ENCODE measurements around the gene MIOX. TPM values are rescaled to one million over a fixed set of nuclear protein-coding genes. Genes with fewer than 3 reads are reported as not detected.

MIOX gene
- total RNA-seq: 1 to 10 TPM; 3.4 to 5.2 TPM

- Mint-ChIP-seq H3K4me1 (ENCODE audit: low read depth) (peaks cover 8% of the 10 kb centered on the region), H3K4me3 (no peak within 1 kb of the TSS), H3K36me3 (ENCODE audit: insufficient read depth in 2 of 2) (no peaks in the 10 kb centered on the region), H3K27ac (no peak within 1 kb of the TSS), H3K27me3 (ENCODE audit: low read depth) (no peaks in the 10 kb centered on the region), H3K9me3 (no peaks in the 10 kb centered on the region)
- ATAC-seq (replicated peaks in 1 of 2) (peak in 1 of 2 donors; percentile 8), DNase-seq (no peak)
Observed at GRCh38 chr22:50486561-50487289, at the start of gene MIOX. Gene MIOX, plus strand, starts transcription at chr22:50486859. Its CDS starts 39 bp downstream, at chr22:50486898.

GRCh38 chr22:50437511-50438304, 49.0 kb upstream of the MIOX start:
- no peak for ATAC-seq (replicated peaks in 1 of 2)
- Mint-ChIP-seq H3K4me3 (no peak overlapping the region), H3K36me3 (ENCODE audit: insufficient read depth in 2 of 2) (peaks cover 0 to 3% of the 10 kb centered on the region in 2 donors), H3K9me3 (no peaks in the 10 kb centered on the region), H3K4me1 (ENCODE audit: low read depth) (no peaks in the 10 kb centered on the region), H3K27me3 (ENCODE audit: low read depth) (no peaks in the 10 kb centered on the region), H3K27ac (no peak overlapping the region)
- DNase-seq: no peak

DNA sequence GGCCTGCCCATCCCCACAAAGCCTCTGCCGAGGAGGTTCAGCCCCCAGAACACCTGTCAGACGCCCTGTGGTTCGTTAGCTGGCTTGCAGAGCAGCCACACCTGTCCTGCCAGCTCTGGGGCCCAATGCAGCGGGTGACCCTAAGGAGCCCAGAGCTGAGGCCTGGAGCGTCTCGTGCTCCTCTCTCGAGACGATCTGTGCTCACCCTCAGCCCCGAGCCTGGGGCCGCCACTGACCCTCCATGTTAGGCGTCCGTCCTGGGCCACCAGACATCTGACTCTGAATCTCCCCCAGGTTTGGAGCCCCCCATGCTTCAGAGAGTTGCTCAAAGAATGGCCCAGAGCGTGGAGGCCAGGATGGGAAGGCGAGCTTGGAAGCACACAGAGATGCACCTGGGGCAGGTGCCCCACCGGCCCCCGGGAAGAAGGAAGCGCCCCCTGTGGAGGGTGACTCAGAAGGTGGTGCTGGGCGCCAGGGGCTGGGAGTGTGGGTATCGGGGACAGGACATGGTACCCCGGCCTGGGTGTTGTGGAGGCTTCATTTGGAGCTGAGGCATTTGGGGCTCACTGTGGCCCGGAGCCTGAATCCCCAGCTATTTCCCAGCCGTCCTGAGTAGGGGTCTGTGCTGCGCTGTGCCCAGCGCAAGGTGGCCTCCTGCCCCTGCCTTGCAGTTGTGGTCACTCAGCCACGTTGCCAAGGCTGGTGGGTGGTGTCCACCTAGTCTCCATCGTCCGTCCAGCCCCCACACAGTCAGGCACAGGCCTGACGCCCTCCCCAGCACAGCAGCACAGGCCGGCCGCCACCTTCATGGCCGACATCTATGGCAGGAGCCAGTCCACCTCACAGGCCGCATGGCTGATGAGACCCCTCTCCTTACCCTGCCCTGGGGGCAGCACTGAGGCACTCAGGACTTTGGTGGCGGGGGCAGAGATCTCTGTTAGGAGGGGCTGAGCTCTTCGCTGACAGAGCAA, 48.1 kb upstream of the MIOX start:
- H3K4me3 Mint-ChIP-seq: no peak overlapping the region
- no peaks in the 10 kb centered on the region for H3K4me1 Mint-ChIP-seq (ENCODE audit: low read depth)
- DNase-seq: no peak
- no peak overlapping the region for H3K27ac Mint-ChIP-seq
- ATAC-seq (replicated peaks in 1 of 2): no peak
- H3K36me3 Mint-ChIP-seq (ENCODE audit: insufficient read depth in 2 of 2): peaks cover 0 to 3% of the 10 kb centered on the region in 2 donors
- H3K27me3 Mint-ChIP-seq (ENCODE audit: low read depth): no peaks in the 10 kb centered on the region
- no peaks in the 10 kb centered on the region for H3K9me3 Mint-ChIP-seq

- DNase-seq: no peak
- no peaks in the 10 kb centered on the region for H3K4me1 Mint-ChIP-seq (ENCODE audit: low read depth)
Observed at GRCh38 chr22:50439314-50439870, 47.3 kb upstream of the MIOX start.

GRCh38 chr22:50439871-50440331, 46.8 kb upstream of the MIOX start:
- H3K9me3 Mint-ChIP-seq: no peaks in the 10 kb centered on the region
- ATAC-seq (replicated peaks in 1 of 2) (no peak), DNase-seq (no peak)
- no peak overlapping the region for H3K27ac Mint-ChIP-seq
- peaks cover 0 to 3% of the 10 kb centered on the region in 2 donors for H3K36me3 Mint-ChIP-seq (ENCODE audit: insufficient read depth in 2 of 2)
- H3K27me3 Mint-ChIP-seq (ENCODE audit: low read depth): no peaks in the 10 kb centered on the region
- peaks cover under 1% of the 10 kb centered on the region for H3K4me1 Mint-ChIP-seq (ENCODE audit: low read depth)
- H3K4me3 Mint-ChIP-seq: no peak overlapping the region

More at GRCh38 chr22:50439314-50439870, 47.3 kb upstream of the MIOX start:
- ATAC-seq (replicated peaks in 1 of 2): no peak
- Mint-ChIP-seq H3K9me3 (no peaks in the 10 kb centered on the region), H3K27ac (no peak overlapping the region), H3K27me3 (ENCODE audit: low read depth) (no peaks in the 10 kb centered on the region), H3K36me3 (ENCODE audit: insufficient read depth in 2 of 2) (peaks cover 0 to 3% of the 10 kb centered on the region in 2 donors), H3K4me3 (no peak overlapping the region)

DNA sequence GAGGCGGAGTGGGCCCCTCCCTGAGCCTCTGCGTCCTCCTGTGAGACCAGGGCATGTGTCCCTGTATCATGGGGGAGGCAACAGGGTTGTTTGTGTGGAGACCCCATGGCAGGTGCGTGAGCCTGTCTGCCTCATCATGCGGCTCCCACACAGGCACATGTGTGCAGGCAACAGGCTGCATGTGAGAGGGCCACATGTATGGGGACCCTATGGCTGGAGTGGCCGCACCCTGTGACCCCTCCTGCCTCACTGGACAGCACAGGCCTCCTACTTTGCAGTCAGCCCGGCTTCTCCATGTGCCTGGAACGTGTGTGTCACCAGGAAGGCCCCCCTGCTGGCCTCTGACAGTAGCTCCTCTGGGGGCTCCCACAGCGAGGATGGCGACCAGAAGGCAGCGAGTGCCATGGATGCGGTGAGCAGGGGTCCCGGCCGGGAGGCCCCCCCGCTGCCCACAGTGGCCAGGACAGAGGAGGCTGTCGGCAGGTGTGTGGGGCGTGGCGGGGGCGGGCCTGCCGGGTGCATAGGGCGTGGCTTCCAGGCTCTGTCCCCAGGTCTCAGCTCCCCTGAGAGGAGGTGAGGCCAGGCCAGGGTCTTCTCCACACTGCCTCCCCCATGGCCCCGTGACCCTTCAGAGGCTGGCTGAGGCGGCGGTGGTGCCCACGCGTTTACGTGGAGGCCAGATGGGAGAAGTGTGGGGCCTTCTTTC, 46.0 kb upstream of the MIOX start:
- peaks cover 8% of the 10 kb centered on the region for H3K4me1 Mint-ChIP-seq (ENCODE audit: low read depth)
- H3K9me3 Mint-ChIP-seq: no peaks in the 10 kb centered on the region
- no peak for DNase-seq
- no peaks in the 10 kb centered on the region for H3K27me3 Mint-ChIP-seq (ENCODE audit: low read depth)
- no peak for ATAC-seq (replicated peaks in 1 of 2)
- no peak overlapping the region for H3K27ac Mint-ChIP-seq
- no peak overlapping the region for H3K4me3 Mint-ChIP-seq
- H3K36me3 Mint-ChIP-seq (ENCODE audit: insufficient read depth in 2 of 2): no peaks in the 10 kb centered on the region

DNA sequence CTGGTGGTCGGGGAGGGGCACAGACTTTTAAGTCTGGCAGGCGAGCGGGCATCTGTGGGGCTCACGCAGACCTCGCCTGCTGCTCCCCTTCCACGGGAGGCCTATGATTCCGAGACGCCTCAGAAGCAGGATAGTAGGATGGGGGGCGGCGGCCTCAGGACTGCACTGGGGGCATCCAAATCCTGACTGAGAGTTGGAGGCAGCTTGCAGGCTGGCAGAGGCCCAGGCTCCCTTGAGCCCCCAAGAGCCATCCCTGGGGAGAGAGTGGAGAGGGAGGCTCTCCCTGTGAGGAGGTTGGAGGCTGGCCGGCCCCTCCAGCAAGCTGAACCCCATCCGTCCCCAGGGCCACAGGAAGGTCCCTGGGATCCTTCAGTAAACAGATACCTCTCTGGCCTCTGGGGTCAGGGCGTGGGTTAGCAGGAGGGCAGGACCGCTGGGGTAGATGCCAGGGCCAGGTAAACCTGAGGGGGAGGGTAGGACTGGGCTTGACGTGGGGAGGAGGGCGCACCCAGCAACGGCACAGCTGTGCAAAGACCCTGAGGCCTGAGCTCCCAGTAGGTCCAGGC, 45.1 kb upstream of the MIOX start:
- Mint-ChIP-seq H3K36me3 (ENCODE audit: insufficient read depth in 2 of 2) (no peaks in the 10 kb centered on the region), H3K27me3 (ENCODE audit: low read depth) (no peaks in the 10 kb centered on the region), H3K4me1 (ENCODE audit: low read depth) (peaks cover 10% of the 10 kb centered on the region), H3K4me3 (no peak overlapping the region), H3K27ac (no peak overlapping the region), H3K9me3 (no peaks in the 10 kb centered on the region)
- DNase-seq (no peak), ATAC-seq (replicated peaks in 1 of 2) (no peak)

DNA sequence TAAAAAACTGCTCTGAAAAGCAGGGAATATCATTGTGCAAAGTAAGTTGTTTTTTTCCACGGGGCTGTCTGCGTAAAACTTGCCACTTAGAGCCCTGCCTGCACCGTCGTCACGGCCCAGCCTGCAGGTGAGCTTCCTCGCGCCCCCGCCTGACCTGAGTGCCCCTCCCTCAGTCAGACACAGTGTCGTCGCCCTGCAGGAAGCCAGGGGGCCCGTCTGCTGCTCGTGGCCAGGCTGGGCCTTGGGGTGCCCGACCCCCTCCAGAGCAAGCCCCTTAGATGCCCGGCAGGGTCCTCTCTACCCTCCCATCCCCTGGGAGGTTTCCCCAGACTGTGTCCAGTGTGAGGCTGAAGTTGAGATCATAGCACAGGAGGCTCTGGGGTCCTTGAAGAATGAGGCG, 43.5 kb upstream of the MIOX start:
- Mint-ChIP-seq H3K4me3 (no peak overlapping the region), H3K27ac (no peak overlapping the region)
- no peak for DNase-seq

DNA sequence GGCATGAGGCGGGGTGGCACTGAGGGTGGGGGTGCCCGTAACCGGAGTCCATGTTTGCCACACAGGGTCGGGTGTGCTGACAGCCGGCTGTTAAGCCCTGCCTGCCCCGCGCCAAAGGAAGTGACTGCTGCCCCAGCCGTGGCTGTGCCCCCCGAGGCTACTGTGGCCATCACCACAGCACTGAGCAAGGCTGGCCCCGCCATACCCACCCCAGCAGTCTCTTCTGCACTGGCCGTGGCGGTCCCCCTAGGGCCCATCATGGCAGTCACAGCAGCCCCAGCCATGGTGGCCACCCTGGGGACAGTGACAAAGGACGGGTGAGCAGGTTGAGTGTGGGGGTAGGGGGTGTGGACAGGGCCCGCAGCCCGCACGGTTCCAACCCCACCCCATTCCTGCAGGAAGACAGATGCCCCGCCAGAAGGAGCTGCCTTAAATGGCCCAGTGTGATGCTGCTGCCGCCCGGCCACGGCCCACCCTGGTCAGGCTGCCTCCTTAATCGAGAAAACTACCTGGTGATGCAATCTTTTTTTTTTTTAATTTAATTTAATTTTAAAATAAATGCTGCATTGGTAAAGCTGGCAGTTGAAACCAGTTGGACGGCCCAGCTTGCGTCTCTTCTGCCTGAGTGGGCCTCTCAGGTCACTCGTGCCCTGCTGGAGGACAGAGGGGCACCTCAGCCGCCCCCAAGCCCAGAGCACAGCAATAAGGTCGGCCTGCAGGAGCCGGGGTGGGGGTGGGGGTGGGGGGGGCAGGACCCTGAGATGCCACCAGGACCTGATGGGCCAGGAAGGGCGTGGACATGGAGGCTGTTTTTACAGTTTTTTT, 42.6 kb upstream of the MIOX start:
- peaks cover 3 to 4% of the 10 kb centered on the region in 2 donors for H3K36me3 Mint-ChIP-seq (ENCODE audit: insufficient read depth in 2 of 2)
- H3K9me3 Mint-ChIP-seq: no peaks in the 10 kb centered on the region
- no peak for DNase-seq
- H3K4me3 Mint-ChIP-seq: no peak overlapping the region
- H3K4me1 Mint-ChIP-seq (ENCODE audit: low read depth): peaks cover 10% of the 10 kb centered on the region
- no peaks in the 10 kb centered on the region for H3K27me3 Mint-ChIP-seq (ENCODE audit: low read depth)
- ATAC-seq (replicated peaks in 1 of 2): no peak
- no peak overlapping the region for H3K27ac Mint-ChIP-seq

More for the DNA sequence above, 43.5 kb upstream of the MIOX start:
- peaks cover 0 to 1% of the 10 kb centered on the region in 2 donors for H3K36me3 Mint-ChIP-seq (ENCODE audit: insufficient read depth in 2 of 2)
- H3K27me3 Mint-ChIP-seq (ENCODE audit: low read depth): no peaks in the 10 kb centered on the region
- no peak for ATAC-seq (replicated peaks in 1 of 2)
- peaks cover 10% of the 10 kb centered on the region for H3K4me1 Mint-ChIP-seq (ENCODE audit: low read depth)
- no peaks in the 10 kb centered on the region for H3K9me3 Mint-ChIP-seq

GRCh38 chr22:50444663-50445062, 42.0 kb upstream of the MIOX start:
- DNase-seq (no peak), ATAC-seq (replicated peaks in 1 of 2) (no peak)
- Mint-ChIP-seq H3K4me3 (no peak overlapping the region), H3K27ac (peak overlapping the region; percentile 76), H3K4me1 (ENCODE audit: low read depth) (peaks cover 10% of the 10 kb centered on the region), H3K9me3 (no peaks in the 10 kb centered on the region), H3K36me3 (ENCODE audit: insufficient read depth in 2 of 2) (peaks cover 3 to 6% of the 10 kb centered on the region in 2 donors), H3K27me3 (ENCODE audit: low read depth) (no peaks in the 10 kb centered on the region)
